Liver (tissue), 3 donors: ENCODE measurements around the gene ALG3.

ENCODE experiments used
- CTCF ChIP-seq: fragments of 150-350 bp; IDR thresholded peaks from 2 replicates; pipeline ENCODE4 v1.5.1; 2017; ENCODE audit warnings: improper control_type of control experiment, low read depth, low read length; ENCODE audit not compliant: missing input control
- FOXA1 ChIP-seq: IDR thresholded peaks from 2 replicates; pipeline ENCODE4 v1.6.1; 2016; ENCODE audit warnings: antibody characterized with exemption
- MAX ChIP-seq: IDR thresholded peaks from 2 replicates; pipeline ENCODE4 v1.6.1; 2016; ENCODE audit warnings: antibody characterized with exemption
- RAD21 ChIP-seq, 2 donors: IDR thresholded peaks; 2 replicates each; pipeline ENCODE4 v1.6.1; 2016; ENCODE audit warnings: antibody characterized with exemption in 2 of 2, mild to moderate bottlenecking in 2 of 2
- RXRA ChIP-seq, 2 donors: IDR thresholded peaks; 2 replicates each; pipeline ENCODE4 v1.6.1; 2017 to 2018; ENCODE audit warnings: antibody characterized with exemption in 2 of 2, mild to moderate bottlenecking in 1 of 2
- SP1 ChIP-seq: IDR thresholded peaks from 2 replicates; pipeline ENCODE4 v1.6.1; 2018; ENCODE audit warnings: antibody characterized with exemption, mild to moderate bottlenecking
- TAF1 ChIP-seq: conservative IDR thresholded peaks from 2 replicates; pipeline ENCODE4 v1.6.1; 2016; ENCODE audit warnings: antibody characterized with exemption, mild to moderate bottlenecking
- TF ChIP-seq, protein P1 (sequence below): IDR thresholded peaks from 2 replicates; pipeline ENCODE4 v1.6.1; 2016; ENCODE audit warnings: antibody characterized with exemption, mild to moderate bottlenecking
- TF ChIP-seq, protein P2 (sequence below): IDR thresholded peaks from 2 replicates; pipeline ENCODE4 v1.6.1; 2016; ENCODE audit warnings: antibody characterized with exemption
- donor health status: healthy.
- donor health status: healthy.

DNA sequence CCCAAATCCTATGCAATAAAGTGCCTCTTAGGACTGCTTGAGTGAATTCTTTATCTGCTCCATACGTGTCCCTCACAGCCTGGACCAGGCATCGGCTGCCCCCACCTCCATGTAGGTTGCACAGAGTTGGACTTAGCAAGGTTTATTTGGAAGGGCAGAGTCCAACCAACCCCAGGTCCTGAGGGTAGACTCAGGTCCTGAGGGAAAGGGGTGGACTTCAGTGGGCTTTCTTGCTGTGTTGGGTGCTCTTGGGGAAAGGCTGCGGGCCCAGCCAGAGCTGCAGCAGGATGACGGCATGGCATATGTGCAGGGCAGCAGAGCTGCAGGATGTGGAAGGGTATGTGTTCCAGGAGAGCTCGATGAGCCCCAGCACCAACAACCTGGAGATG lies 6.5 kb downstream of the ALG3 start:
- TF ChIP-seq RXRA (IDR thresholded peaks at IDR 0.05) (no peak), TAF1 (no peak), CTCF (no peak), RAD21 (IDR thresholded peaks at IDR 0.05) (no peak), MAX (no peak), SP1 (no peak), FOXA1 (no peak)
- TF ChIP-seq, protein P1, sequence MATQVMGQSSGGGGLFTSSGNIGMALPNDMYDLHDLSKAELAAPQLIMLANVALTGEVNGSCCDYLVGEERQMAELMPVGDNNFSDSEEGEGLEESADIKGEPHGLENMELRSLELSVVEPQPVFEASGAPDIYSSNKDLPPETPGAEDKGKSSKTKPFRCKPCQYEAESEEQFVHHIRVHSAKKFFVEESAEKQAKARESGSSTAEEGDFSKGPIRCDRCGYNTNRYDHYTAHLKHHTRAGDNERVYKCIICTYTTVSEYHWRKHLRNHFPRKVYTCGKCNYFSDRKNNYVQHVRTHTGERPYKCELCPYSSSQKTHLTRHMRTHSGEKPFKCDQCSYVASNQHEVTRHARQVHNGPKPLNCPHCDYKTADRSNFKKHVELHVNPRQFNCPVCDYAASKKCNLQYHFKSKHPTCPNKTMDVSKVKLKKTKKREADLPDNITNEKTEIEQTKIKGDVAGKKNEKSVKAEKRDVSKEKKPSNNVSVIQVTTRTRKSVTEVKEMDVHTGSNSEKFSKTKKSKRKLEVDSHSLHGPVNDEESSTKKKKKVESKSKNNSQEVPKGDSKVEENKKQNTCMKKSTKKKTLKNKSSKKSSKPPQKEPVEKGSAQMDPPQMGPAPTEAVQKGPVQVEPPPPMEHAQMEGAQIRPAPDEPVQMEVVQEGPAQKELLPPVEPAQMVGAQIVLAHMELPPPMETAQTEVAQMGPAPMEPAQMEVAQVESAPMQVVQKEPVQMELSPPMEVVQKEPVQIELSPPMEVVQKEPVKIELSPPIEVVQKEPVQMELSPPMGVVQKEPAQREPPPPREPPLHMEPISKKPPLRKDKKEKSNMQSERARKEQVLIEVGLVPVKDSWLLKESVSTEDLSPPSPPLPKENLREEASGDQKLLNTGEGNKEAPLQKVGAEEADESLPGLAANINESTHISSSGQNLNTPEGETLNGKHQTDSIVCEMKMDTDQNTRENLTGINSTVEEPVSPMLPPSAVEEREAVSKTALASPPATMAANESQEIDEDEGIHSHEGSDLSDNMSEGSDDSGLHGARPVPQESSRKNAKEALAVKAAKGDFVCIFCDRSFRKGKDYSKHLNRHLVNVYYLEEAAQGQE = no peak
- TF ChIP-seq, protein P2, sequence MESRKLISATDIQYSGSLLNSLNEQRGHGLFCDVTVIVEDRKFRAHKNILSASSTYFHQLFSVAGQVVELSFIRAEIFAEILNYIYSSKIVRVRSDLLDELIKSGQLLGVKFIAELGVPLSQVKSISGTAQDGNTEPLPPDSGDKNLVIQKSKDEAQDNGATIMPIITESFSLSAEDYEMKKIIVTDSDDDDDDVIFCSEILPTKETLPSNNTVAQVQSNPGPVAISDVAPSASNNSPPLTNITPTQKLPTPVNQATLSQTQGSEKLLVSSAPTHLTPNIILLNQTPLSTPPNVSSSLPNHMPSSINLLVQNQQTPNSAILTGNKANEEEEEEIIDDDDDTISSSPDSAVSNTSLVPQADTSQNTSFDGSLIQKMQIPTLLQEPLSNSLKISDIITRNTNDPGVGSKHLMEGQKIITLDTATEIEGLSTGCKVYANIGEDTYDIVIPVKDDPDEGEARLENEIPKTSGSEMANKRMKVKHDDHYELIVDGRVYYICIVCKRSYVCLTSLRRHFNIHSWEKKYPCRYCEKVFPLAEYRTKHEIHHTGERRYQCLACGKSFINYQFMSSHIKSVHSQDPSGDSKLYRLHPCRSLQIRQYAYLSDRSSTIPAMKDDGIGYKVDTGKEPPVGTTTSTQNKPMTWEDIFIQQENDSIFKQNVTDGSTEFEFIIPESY = no peak
